ENCODE measurements around the gene BACH2. TPM values are rescaled to one million over a fixed set of nuclear protein-coding genes. Genes with fewer than 3 reads are reported as not detected.

The BACH2 gene
- total RNA-seq, 2 experiments from 2014 or later = 157 to 170 TPM

DNA sequence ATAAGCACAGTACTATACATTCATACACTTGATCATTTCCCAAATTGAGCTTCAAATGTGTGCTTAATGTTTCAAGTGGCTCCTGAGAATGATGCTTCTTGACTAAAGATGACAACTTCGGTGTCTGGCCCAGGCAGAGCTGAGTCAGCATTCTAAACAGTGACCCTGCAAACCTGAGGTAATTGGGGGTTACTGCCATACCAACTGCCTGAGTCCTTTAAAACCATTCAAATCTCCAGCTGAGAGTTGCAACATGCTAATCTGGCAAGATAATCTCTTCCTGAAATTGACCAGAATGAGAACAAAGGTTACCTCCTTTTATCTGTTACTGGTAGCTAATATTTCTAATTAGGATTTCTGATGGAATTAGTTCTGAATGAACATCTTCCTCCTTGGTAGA, 8.2 kb downstream of the BACH2 start:
- Histone ChIP-seq H3K27me3 (ENCODE audit: control insufficient read depth in 1 of 2, insufficient read depth in 2 of 2, low read length in 2 of 2) (no peaks in the 10 kb centered on the region), H3K4me1 (ENCODE audit: insufficient read depth, low read length) (peaks cover 49% of the 10 kb centered on the region), H3K9me3 (ENCODE audit: control insufficient read depth in 1 of 2, insufficient read depth in 1 of 2, low read length in 2 of 2) (no peaks in the 10 kb centered on the region), H3K27ac (ENCODE audit: low read depth in 1 of 2, low read length in 2 of 2) (no peak overlapping the region), H3K36me3 (ENCODE audit: insufficient read depth, low read length) (no peaks in the 10 kb centered on the region), H3K4me3 (ENCODE audit: low read length) (no peak overlapping the region)
- ATAC-seq (ENCODE audit: poor library complexity) (no peak), DNase-seq (no peak)
- Mint-ChIP-seq H3K4me3 (peak overlapping the region; percentile 68), H3K27me3 (no peaks in the 10 kb centered on the region), H3K27ac (peak overlapping the region; percentile 91), H3K4me1 (ENCODE audit: low read depth) (peaks cover 96% of the 10 kb centered on the region), H3K9me3 (peaks cover 2% of the 10 kb centered on the region), H3K36me3 (ENCODE audit: low read depth) (peaks cover 74% of the 10 kb centered on the region)
- TF ChIP-seq CTCF (IDR thresholded peaks at IDR 0.05) = no peak
- intact Hi-C loops (cut with DNase I, micrococcal nuclease) = loop anchor here in 1 of 2 experiments (5.0 kb wide), 1 partner anchor 56 kb away; no protein-coding TSS in a partner anchor
- POLR2A ChIA-PET = interaction anchor here (0.9 to 5.5 kb wide), 4 partner anchors 8 to 22 kb away, joined by 3 to 91 read pairs (median 8); partner anchors contain the start of gene BACH2
- CTCF ChIA-PET = interaction anchor here (0.9 to 2.6 kb wide), 3 partner anchors 105 to 191 kb away, joined by 3 to 11 read pairs (median 5); no protein-coding TSS in a partner anchor

DNA sequence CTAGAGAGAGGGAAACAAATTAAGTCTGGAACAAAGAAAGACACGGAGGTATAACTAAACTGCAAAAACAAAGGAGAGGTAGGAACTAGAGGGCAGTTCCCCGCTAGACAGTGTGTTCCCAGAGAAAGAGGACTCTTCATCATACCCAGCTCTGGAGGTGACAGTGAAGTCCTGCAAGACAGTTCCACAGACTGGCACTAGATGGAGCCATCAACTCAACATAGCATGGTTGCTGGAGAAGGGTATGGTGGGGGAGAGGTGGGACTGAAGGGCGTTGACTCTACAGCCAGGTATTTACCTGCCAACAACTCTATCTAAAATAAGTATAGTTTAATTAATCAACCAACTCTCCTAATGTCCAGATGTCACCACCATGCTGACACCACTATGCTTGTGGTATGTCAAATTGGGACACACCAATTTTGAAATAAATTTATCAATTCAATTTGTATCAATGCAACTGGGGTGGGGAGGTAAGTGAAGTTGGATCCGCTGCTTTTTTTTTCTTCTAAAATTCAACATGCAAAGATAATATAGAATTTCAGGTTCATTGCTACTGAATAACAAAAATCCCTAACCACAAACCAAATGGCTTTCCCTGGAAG, 9.7 kb downstream of the BACH2 start:
- peak overlapping the region; percentile 83 for H3K4me3 Mint-ChIP-seq
- Histone ChIP-seq H3K4me1 (ENCODE audit: insufficient read depth, low read length) (peaks cover 40% of the 10 kb centered on the region), H3K27me3 (ENCODE audit: control insufficient read depth in 1 of 2, insufficient read depth in 2 of 2, low read length in 2 of 2) (no peaks in the 10 kb centered on the region), H3K36me3 (ENCODE audit: insufficient read depth, low read length) (no peaks in the 10 kb centered on the region), H3K9me3 (ENCODE audit: control insufficient read depth in 1 of 2, insufficient read depth in 1 of 2, low read length in 2 of 2) (no peaks in the 10 kb centered on the region), H3K27ac (ENCODE audit: low read depth in 1 of 2, low read length in 2 of 2) (peak overlapping the region in 1 of 2 donors; percentile 80), H3K4me3 (ENCODE audit: low read length) (no peak overlapping the region)
- DNase-seq = peak in 11 of 14 experiments; percentile 11 to 75 (median 34)
- CTCF ChIA-PET = interaction anchor here (1.1 to 3.3 kb wide), 6 partner anchors 9 to 192 kb away, joined by 3 to 26 read pairs (median 10); no protein-coding TSS in a partner anchor
- H3K4me1 Mint-ChIP-seq (ENCODE audit: low read depth) = peaks cover 95% of the 10 kb centered on the region
- peak; percentile 19 for ATAC-seq (ENCODE audit: poor library complexity)
- peaks cover 77% of the 10 kb centered on the region for H3K36me3 Mint-ChIP-seq (ENCODE audit: low read depth)
- peak overlapping the region; percentile 91 for H3K27ac Mint-ChIP-seq
- H3K27me3 Mint-ChIP-seq = no peaks in the 10 kb centered on the region
- intact Hi-C loops (cut with DNase I, micrococcal nuclease) = loop anchor here in 1 of 2 experiments (1.0 to 5.0 kb wide), 2 partner anchors 7 to 55 kb away; no protein-coding TSS in a partner anchor
- peaks cover 2% of the 10 kb centered on the region for H3K9me3 Mint-ChIP-seq
- TF ChIP-seq CTCF (IDR thresholded peaks at IDR 0.05) = peak; percentile 72
- POLR2A ChIA-PET = interaction anchor here (0.7 to 5.5 kb wide), 5 partner anchors 9 to 52 kb away, joined by 3 to 91 read pairs (median 5); partner anchors contain the start of gene BACH2

DNA sequence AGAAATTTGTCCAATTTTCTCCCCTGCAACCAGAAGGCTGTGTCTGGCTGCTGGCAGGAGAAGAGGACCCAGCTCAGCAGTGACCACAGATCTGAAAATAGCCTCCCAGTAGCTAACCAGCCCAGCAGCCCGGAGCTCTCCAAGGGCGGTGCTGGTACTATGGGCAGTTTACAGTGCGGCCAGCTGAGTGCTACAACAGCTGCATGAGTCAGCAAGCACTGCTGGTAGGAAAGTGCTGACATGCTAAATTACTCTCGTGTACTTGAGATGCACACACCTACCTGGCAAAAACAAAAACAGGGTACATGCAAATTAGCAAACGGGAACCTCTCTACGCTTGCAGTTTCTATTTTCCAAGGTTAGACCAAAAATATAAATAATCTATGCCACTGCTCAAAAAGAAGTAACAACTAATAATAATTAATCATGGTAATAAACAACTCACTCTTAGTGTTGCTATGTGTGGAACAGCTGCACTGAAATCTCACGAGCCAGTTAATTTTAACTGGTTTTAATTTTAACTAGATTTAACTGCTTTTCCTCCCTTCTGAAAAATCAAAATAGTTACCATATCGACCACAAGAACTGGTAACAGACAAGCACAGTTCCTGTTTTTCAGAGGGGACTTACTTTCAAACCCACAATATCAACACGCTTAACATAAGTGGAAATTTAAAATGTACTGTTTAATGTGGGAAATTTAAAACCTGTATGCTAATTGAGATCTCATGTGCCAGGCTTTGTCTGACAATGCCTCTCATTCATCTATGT, 10.8 kb downstream of the BACH2 start:
- CTCF ChIA-PET = interaction anchor here (0.8 to 3.3 kb wide), 5 partner anchors 10 to 193 kb away, joined by 3 to 26 read pairs (median 11); no protein-coding TSS in a partner anchor
- H3K4me1 ChIP-seq (ENCODE audit: insufficient read depth, low read length) = peaks cover 38% of the 10 kb centered on the region

More for the DNA sequence above, 10.8 kb downstream of the BACH2 start:
- DNase-seq = peak in 11 of 14 experiments; percentile 21 to 79 (median 45)
- Histone ChIP-seq H3K4me3 (ENCODE audit: low read length) (peak overlapping the region; percentile 54), H3K27me3 (ENCODE audit: control insufficient read depth in 1 of 2, insufficient read depth in 2 of 2, low read length in 2 of 2) (no peaks in the 10 kb centered on the region), H3K36me3 (ENCODE audit: insufficient read depth, low read length) (no peaks in the 10 kb centered on the region), H3K9me3 (ENCODE audit: control insufficient read depth in 1 of 2, insufficient read depth in 1 of 2, low read length in 2 of 2) (no peaks in the 10 kb centered on the region), H3K27ac (ENCODE audit: low read depth in 1 of 2, low read length in 2 of 2) (peak overlapping the region; percentile 12 to 80)
- intact Hi-C loops (cut with DNase I, micrococcal nuclease) = loop anchor here in 1 of 2 experiments (1.0 to 5.0 kb wide), 4 partner anchors 9 to 67 kb away; no protein-coding TSS in a partner anchor
- peaks cover 93% of the 10 kb centered on the region for H3K4me1 Mint-ChIP-seq (ENCODE audit: low read depth)
- peak overlapping the region; percentile 83 for H3K4me3 Mint-ChIP-seq
- H3K9me3 Mint-ChIP-seq = peaks cover 2% of the 10 kb centered on the region
- TF ChIP-seq CTCF (IDR thresholded peaks at IDR 0.05) = no peak
- peak overlapping the region; percentile 91 for H3K27ac Mint-ChIP-seq
- H3K36me3 Mint-ChIP-seq (ENCODE audit: low read depth) = peaks cover 68% of the 10 kb centered on the region
- H3K27me3 Mint-ChIP-seq = no peaks in the 10 kb centered on the region
- POLR2A ChIA-PET = interaction anchor here (0.7 to 5.5 kb wide), 14 partner anchors 9 to 466 kb away, joined by 3 to 91 read pairs (median 4); partner anchors contain the start of genes BACH2 and MDN1
- ATAC-seq (ENCODE audit: poor library complexity) = peak; percentile 47
